Upper lobe of left lung (tissue), 6 donors: ENCODE measurements around the gene EPX. TPM values are rescaled to one million over a fixed set of nuclear protein-coding genes. Genes with fewer than 3 reads are reported as not detected.

ENCODE experiments used
- ATAC-seq, 2 donors: fragments of 200-7000 bp; cut with Tn5 transposase; one replicate each; pipeline ENCODE4 v1.9.1; 2022; ENCODE audit warnings: mild to moderate bottlenecking in 2 of 2, moderate library complexity in 2 of 2; ENCODE audit not compliant: low FRiP score in 2 of 2
- DNase-seq, 2 donors: peaks; one replicate each; pipeline ENCODE4 v3.0.0-alpha.2; 2019 to 2020
- H3K27ac ChIP-seq, 4 donors: fragments of 200-600 bp; sonication (generic); one replicate each; pipeline ENCODE4 v1.5.1; 2016 to 2019
- H3K27me3 ChIP-seq, 4 donors: fragments of 200-600 bp; sonication (generic); one replicate each; pipeline ENCODE4 v1.5.1; 2017 to 2019
- H3K36me3 ChIP-seq, 4 donors: fragments of 200-600 bp; sonication (generic); one replicate each; pipeline ENCODE4 v1.5.1; 2016 to 2019
- H3K4me1 ChIP-seq, 4 donors: fragments of 200-600 bp; sonication (generic); one replicate each; pipeline ENCODE4 v1.5.1; 2018 to 2019
- H3K4me3 ChIP-seq, 4 donors: fragments of 200-600 bp; sonication (generic); one replicate each; pipeline ENCODE4 v1.5.1; 2017 to 2019; ENCODE audit warnings: mild to moderate bottlenecking in 2 of 4, moderate library complexity in 1 of 4
- H3K9me3 ChIP-seq, 4 donors: fragments of 200-600 bp; sonication (generic); one replicate each; pipeline ENCODE4 v1.5.1; 2018 to 2019
- EP300 ChIP-seq, 4 donors: sonication (generic); formaldehyde crosslinking; IDR thresholded peaks; one replicate each; pipeline ENCODE4 v1.5.1; 2017; ENCODE audit warnings: antibody characterized with exemption in 4 of 4, control low read depth in 2 of 4
- POLR2A ChIP-seq, 4 donors: fragments of 450-650 bp; IDR thresholded peaks; one replicate each; pipeline ENCODE4 v1.5.1; 2016 to 2017; ENCODE audit warnings: antibody characterized with exemption in 4 of 4, mild to moderate bottlenecking in 2 of 4
- POLR2AphosphoS5 ChIP-seq, 2 donors: sonication (generic); formaldehyde crosslinking; IDR thresholded peaks; one replicate each; pipeline ENCODE4 v1.5.1; 2017; ENCODE audit warnings: antibody characterized with exemption in 2 of 2
- WGBS, 2 donors: methylation state at CpG; one replicate each; pipeline ENCODE4 v1.1.5; 2017 to 2018; 5-methylcytosine and 5-hydroxymethylcytosine counted together
- total RNA-seq, 6 donors: library from RNA; depleted of rRNA in 4 of 6; stranded (reverse); fragments of >200 nt in 4 of 6; gene quantifications; one replicate each; pipeline versions ENCODE4 v1.1.0 to v1.2.1, GENCODE V29; 2016 to 2021
- TF ChIP-seq, protein P1 (sequence below), 6 experiments: fragments of 450-650 bp in 4 of 6; fragments of 200-600 bp in 2 of 6; sonication (generic) in 2 of 6; IDR thresholded peaks; one replicate each; pipeline ENCODE4 v1.5.1; 2016 to 2019; ENCODE audit warnings: antibody characterized with exemption in 6 of 6
- donor health status: DM: no; HTN: no; CAD: no; lungs with moderate emphysema.
- donor health status: DM: no; HTN: yes; CAD: no; lungs with severe emphysema.

EPX gene
- total RNA-seq, 6 donors from 2014 or later: 0.10 TPM; not detected in 5

GRCh38 chr17:58161566-58161965 lies 31.0 kb upstream of the EPX start:
- H3K36me3 ChIP-seq: no peaks in the 10 kb centered on the region
- ATAC-seq (no peak), DNase-seq (no peak)
- TF ChIP-seq, protein P1, sequence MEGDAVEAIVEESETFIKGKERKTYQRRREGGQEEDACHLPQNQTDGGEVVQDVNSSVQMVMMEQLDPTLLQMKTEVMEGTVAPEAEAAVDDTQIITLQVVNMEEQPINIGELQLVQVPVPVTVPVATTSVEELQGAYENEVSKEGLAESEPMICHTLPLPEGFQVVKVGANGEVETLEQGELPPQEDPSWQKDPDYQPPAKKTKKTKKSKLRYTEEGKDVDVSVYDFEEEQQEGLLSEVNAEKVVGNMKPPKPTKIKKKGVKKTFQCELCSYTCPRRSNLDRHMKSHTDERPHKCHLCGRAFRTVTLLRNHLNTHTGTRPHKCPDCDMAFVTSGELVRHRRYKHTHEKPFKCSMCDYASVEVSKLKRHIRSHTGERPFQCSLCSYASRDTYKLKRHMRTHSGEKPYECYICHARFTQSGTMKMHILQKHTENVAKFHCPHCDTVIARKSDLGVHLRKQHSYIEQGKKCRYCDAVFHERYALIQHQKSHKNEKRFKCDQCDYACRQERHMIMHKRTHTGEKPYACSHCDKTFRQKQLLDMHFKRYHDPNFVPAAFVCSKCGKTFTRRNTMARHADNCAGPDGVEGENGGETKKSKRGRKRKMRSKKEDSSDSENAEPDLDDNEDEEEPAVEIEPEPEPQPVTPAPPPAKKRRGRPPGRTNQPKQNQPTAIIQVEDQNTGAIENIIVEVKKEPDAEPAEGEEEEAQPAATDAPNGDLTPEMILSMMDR (IDR thresholded peaks at IDR 0.05): no peak
- TF ChIP-seq EP300 (IDR thresholded peaks at IDR 0.05): no peak
- H3K9me3 ChIP-seq: no peaks in the 10 kb centered on the region
- 69 to 71% methylated on average over 3 of the region's 3 CpGs for WGBS, 2 donors
- peaks cover 0 to 13% (median 11%) of the 10 kb centered on the region in 4 donors for H3K4me1 ChIP-seq
- H3K27ac ChIP-seq: no peak overlapping the region
- no peak overlapping the region for H3K4me3 ChIP-seq
- peaks cover 0 to 11% (median 3%) of the 10 kb centered on the region in 4 donors for H3K27me3 ChIP-seq

DNA sequence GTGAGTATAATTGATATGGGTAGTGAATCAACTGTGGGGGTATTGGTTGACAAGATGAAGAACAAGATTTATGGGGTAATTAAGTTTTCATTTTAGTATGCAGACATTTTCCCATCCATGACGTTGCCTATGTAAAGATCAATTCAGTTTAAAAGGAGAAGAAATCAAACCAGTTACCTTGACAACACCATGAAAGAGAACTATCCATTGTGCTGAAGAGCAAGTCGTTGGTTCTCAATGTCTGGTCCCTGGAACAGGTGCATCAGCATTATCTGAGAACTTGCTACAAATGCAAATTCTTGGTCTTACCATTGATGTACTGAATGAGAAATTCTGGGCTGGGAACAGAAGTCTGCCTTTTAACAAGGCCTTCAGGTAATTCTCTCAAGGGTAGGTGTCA lies 26.5 kb upstream of the EPX start:
- no peak overlapping the region for H3K27ac ChIP-seq
- no peaks in the 10 kb centered on the region for H3K36me3 ChIP-seq
- WGBS, 2 donors: 18 to 21% methylated on average over 2 of the region's 2 CpGs
- TF ChIP-seq, protein P1 (IDR thresholded peaks at IDR 0.05): no peak
- no peak for TF ChIP-seq POLR2A (IDR thresholded peaks at IDR 0.05)
- no peaks in the 10 kb centered on the region for H3K9me3 ChIP-seq
- no peaks in the 10 kb centered on the region for H3K4me1 ChIP-seq
- H3K4me3 ChIP-seq: no peak overlapping the region
- no peak for ATAC-seq
- no peaks in the 10 kb centered on the region for H3K27me3 ChIP-seq
- DNase-seq: no peak

GRCh38 chr17:58166682-58167081 lies 25.8 kb upstream of the EPX start, which contains the start of gene OR4D2:
TSS of gene OR4D2 (plus strand) at chr17:58166982. CDS start at chr17:58169656, 2,674 bp downstream.
- H3K9me3 ChIP-seq: no peaks in the 10 kb centered on the region
- ATAC-seq: no peak
- TF ChIP-seq POLR2A (IDR thresholded peaks at IDR 0.05) (no peak), EP300 (IDR thresholded peaks at IDR 0.05) (no peak), POLR2AphosphoS5 (IDR thresholded peaks at IDR 0.05) (no peak)
- TF ChIP-seq, protein P1 (IDR thresholded peaks at IDR 0.05): no peak
- no peak for DNase-seq
- 63 to 76% methylated on average over 6 of the region's 6 CpGs for WGBS, 2 donors
- H3K4me3 ChIP-seq: no peak within 1 kb of the TSS
- H3K4me1 ChIP-seq: no peaks in the 10 kb centered on the region
- H3K27me3 ChIP-seq: no peaks in the 10 kb centered on the region
- no peaks in the 10 kb centered on the region for H3K36me3 ChIP-seq
- H3K27ac ChIP-seq: no peak within 1 kb of the TSS

DNA sequence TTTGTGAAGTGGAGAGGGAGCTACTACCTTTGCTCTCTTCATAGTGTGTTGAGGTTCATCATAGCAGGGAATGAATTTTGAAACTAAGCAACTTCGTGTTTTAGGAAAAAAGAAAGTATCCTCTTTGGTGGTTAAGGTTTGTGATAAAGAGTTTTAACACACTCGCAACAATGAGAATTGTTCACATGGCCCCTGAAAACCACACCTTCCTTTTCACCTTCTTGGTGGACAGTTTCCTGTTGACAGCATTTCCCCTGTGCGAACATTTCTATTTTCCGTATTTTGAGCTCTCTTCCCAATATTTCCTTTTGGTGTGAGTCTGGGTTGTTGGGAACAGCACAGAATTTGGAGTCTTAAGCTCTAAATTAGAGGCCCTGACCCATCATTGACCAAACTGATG lies 21.9 kb upstream of the EPX start:
- no peaks in the 10 kb centered on the region for H3K4me1 ChIP-seq
- WGBS, 2 donors: 39 to 44% methylated on average over 4 of the region's 4 CpGs
- ATAC-seq (no peak), DNase-seq (no peak)
- no peak overlapping the region for H3K27ac ChIP-seq
- H3K36me3 ChIP-seq: no peaks in the 10 kb centered on the region
- no peak overlapping the region for H3K4me3 ChIP-seq
- no peaks in the 10 kb centered on the region for H3K9me3 ChIP-seq
- no peaks in the 10 kb centered on the region for H3K27me3 ChIP-seq
- TF ChIP-seq POLR2A (IDR thresholded peaks at IDR 0.05) (no peak), EP300 (IDR thresholded peaks at IDR 0.05) (no peak), POLR2AphosphoS5 (IDR thresholded peaks at IDR 0.05) (no peak)
- TF ChIP-seq, protein P1 (IDR thresholded peaks at IDR 0.05): no peak

- WGBS, 2 donors: 35 to 39% methylated on average over 2 of the region's 2 CpGs
- TF ChIP-seq, protein P1 (IDR thresholded peaks at IDR 0.05): peak in 4 of 6 experiments; percentile 21 to 36 (median 34)
- no peak for TF ChIP-seq POLR2AphosphoS5 (IDR thresholded peaks at IDR 0.05)
- no peaks in the 10 kb centered on the region for H3K36me3 ChIP-seq
- DNase-seq (no peak), ATAC-seq (no peak)
- H3K4me1 ChIP-seq: no peaks in the 10 kb centered on the region
- H3K9me3 ChIP-seq: no peaks in the 10 kb centered on the region
- no peaks in the 10 kb centered on the region for H3K27me3 ChIP-seq
- H3K27ac ChIP-seq: no peak overlapping the region
- H3K4me3 ChIP-seq: no peak overlapping the region
Measured at GRCh38 chr17:58172369-58173071, 20.0 kb upstream of the EPX start.
